Stomach (tissue), 4 donors: ENCODE data around the gene ST8SIA1.

Experiments used
- EP300 ChIP-seq: sonication (generic); formaldehyde crosslinking; IDR thresholded peaks from one replicate; pipeline ENCODE4 v1.6.1; 2017; ENCODE audit warnings: antibody characterized with exemption
- TF ChIP-seq, protein P1 (sequence below), 7 experiments: fragments of 450-650 bp in 4 of 7; fragments of 200-600 bp in 3 of 7; sonication (generic) in 3 of 7; IDR thresholded peaks; one replicate each; pipeline ENCODE4 v1.5.1; 2016 to 2019; ENCODE audit warnings: antibody characterized with exemption in 7 of 7, control low read depth in 2 of 7, mild to moderate bottlenecking in 1 of 7

DNA sequence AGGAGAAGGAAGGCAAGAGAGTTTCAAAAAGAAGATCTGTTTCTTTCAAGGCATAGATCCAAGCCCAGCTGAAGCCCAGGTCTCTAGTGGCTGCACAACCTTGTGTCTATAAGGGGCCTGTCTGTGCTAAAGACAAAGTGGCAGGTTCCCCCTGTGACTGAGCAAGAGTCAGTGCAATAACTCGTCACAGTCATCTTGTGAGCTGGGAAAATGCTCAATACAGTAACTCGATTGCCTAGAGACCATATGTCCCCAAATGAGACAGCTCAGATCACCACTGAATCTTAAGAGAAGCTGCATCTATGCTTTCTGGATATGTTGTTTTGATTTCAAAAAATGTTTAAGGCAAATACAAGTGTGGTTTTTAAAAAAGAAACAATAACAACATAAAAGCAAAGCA, 24.2 kb downstream of the ST8SIA1 start:
- TF ChIP-seq, protein P1, sequence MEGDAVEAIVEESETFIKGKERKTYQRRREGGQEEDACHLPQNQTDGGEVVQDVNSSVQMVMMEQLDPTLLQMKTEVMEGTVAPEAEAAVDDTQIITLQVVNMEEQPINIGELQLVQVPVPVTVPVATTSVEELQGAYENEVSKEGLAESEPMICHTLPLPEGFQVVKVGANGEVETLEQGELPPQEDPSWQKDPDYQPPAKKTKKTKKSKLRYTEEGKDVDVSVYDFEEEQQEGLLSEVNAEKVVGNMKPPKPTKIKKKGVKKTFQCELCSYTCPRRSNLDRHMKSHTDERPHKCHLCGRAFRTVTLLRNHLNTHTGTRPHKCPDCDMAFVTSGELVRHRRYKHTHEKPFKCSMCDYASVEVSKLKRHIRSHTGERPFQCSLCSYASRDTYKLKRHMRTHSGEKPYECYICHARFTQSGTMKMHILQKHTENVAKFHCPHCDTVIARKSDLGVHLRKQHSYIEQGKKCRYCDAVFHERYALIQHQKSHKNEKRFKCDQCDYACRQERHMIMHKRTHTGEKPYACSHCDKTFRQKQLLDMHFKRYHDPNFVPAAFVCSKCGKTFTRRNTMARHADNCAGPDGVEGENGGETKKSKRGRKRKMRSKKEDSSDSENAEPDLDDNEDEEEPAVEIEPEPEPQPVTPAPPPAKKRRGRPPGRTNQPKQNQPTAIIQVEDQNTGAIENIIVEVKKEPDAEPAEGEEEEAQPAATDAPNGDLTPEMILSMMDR (IDR thresholded peaks at IDR 0.05): no peak
- no peak for TF ChIP-seq EP300
